Suppressor macrophage (primary cell): Measurements from ENCODE around the gene DMAC2.
"Not testable (repeated sequence)": the region's sequence is repeated elsewhere in the genome, so short reads cannot be mapped to it uniquely, and the experiment has no call there.

Source experiments
- DNase-seq, 4 experiments: peaks; one replicate each; pipeline ENCODE4 v3.0.0-alpha.2; 2020 to 2022

Gene DMAC2

GRCh38 chr19:41442473-41443355 is 3.0 kb upstream of the DMAC2 start, which contains the start of gene ERICH4:
Gene ERICH4, plus strand, starts transcription at chr19:41443156. Its CDS starts 14 bp downstream, at chr19:41443170.
- DNase-seq, result no peak

GRCh38 chr19:41441321-41441945 is 1.7 kb upstream of the DMAC2 start:
- DNase-seq, result no peak

- DNase-seq, result no peak
Measured at GRCh38 chr19:41437944-41438574, 1.7 kb downstream of the DMAC2 start.

- no peak for DNase-seq
Measured at GRCh38 chr19:41436674-41436951, 3.1 kb downstream of the DMAC2 start.

GRCh38 chr19:41435936-41436673 is 3.6 kb downstream of the DMAC2 start:
- DNase-seq, result no peak

- DNase-seq, result not testable (repeated sequence)
Measured at GRCh38 chr19:41435376-41435775, 4.3 kb downstream of the DMAC2 start.

- DNase-seq, result peak in 2 of 4 experiments; percentile 24 to 30
Measured at GRCh38 chr19:41434450-41434849, 5.3 kb downstream of the DMAC2 start.

- DNase-seq, result no peak
Measured at GRCh38 chr19:41433171-41433570, 6.5 kb downstream of the DMAC2 start.

GRCh38 chr19:41431426-41432386 is 8.0 kb downstream of the DMAC2 start:
- DNase-seq, result peak; percentile 73 to 88 (median 80)

GRCh38 chr19:41430922-41431321 is 8.8 kb downstream of the DMAC2 start:
- no peak for DNase-seq

GRCh38 chr19:41428481-41428859 is 11.2 kb downstream of the DMAC2 start:
- DNase-seq, result no peak

GRCh38 chr19:41427647-41428480 is 11.8 kb downstream of the DMAC2 start:
- DNase-seq, result peak in 3 of 4 experiments; percentile 43 to 54 (median 46)

GRCh38 chr19:41426952-41427646 is 12.6 kb downstream of the DMAC2 start, which contains the start of gene B3GNT8:
Gene B3GNT8, minus strand, starts transcription at chr19:41427374. Its CDS starts 596 bp downstream, at chr19:41426778.
- peak; percentile 62 to 88 (median 74) for DNase-seq

GRCh38 chr19:41426116-41426841 is 13.4 kb downstream of the DMAC2 start:
- peak in 1 of 4 experiments; percentile 44 for DNase-seq

- no peak for DNase-seq
Measured at GRCh38 chr19:41425174-41426115, 14.3 kb downstream of the DMAC2 start.

- peak in 2 of 4 experiments; percentile 20 to 31 for DNase-seq
Measured at GRCh38 chr19:41424335-41425173, 15.2 kb downstream of the DMAC2 start.

GRCh38 chr19:41422955-41423354 is 16.8 kb downstream of the DMAC2 start:
- no peak for DNase-seq
